Measurements from ENCODE around the gene MYB. TPM values are rescaled to one million over a fixed set of nuclear protein-coding genes. Genes with fewer than 3 reads are reported as not detected.

Gene MYB
- total and polyA plus RNA-seq, 2 donors (not counting 1 experiment from before 2014, with no cell fraction given) = under 0.01 to 0.16 TPM

DNA sequence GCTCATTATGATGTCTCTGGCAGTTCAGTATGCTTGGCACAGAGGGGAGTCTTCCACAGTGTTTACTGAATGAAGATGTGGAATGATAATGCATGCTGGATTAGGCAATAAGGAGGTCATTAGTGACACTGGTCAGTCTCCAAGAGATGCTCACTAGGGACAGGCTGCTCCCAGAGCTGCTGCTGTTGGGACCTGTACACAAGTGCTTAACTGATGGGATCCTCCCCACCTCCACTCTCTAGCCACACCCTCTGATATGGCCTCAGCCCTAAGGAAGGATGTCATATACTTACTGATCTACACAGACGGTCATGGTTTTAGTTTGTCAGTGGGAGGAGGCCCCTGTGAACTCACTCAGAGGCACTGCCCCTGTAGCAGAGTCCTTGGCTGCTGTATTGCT, 73.4 kb downstream of the MYB start:
- Histone ChIP-seq H3K36me3 (ENCODE audit: control insufficient read depth, insufficient read depth, low read length) (no peaks in the 10 kb centered on the region), H3K4me1 (ENCODE audit: control insufficient read depth, extremely low read depth, insufficient read depth, low read length) (no peaks in the 10 kb centered on the region), H3K27me3 (ENCODE audit: control insufficient read depth, insufficient read depth, low read length) (no peaks in the 10 kb centered on the region), H3K27ac (ENCODE audit: insufficient read depth, low read length) (no peak overlapping the region), H3K4me2 (ENCODE audit: extremely low read depth, insufficient read depth, low read length) (no peak overlapping the region), H3K79me2 (ENCODE audit: control insufficient read depth, insufficient read depth, low read length) (no peaks in the 10 kb centered on the region), H4K20me1 (ENCODE audit: control insufficient read depth, extremely low read depth, insufficient read depth, low read length) (no peaks in the 10 kb centered on the region), H3K9ac (ENCODE audit: insufficient read depth, low read length) (no peak overlapping the region), H2AFZ (ENCODE audit: low read length) (no peak overlapping the region), H3K9me3 (ENCODE audit: control insufficient read depth, insufficient read depth, low read depth, low read length) (no peaks in the 10 kb centered on the region), H3K4me3 (replicated peaks in 1 of 4; ENCODE audit: control extremely low read depth in 1 of 4, insufficient read depth in 1 of 4, low read depth in 3 of 4, low read length in 4 of 4) (no peak overlapping the region)
- DNase-seq (ENCODE audit: low read depth in 2 of 2) = no peak
- TF ChIP-seq CTCF (conservative IDR thresholded peaks at IDR 0.05 in 1 of 2, IDR thresholded peaks at IDR 0.05 in 1 of 2; ENCODE audit: low read depth in 1 of 2, low read length in 2 of 2) (no peak), EZH2 (IDR thresholded peaks at IDR 0.05; ENCODE audit: low read length, missing control alignments) (no peak)

DNA sequence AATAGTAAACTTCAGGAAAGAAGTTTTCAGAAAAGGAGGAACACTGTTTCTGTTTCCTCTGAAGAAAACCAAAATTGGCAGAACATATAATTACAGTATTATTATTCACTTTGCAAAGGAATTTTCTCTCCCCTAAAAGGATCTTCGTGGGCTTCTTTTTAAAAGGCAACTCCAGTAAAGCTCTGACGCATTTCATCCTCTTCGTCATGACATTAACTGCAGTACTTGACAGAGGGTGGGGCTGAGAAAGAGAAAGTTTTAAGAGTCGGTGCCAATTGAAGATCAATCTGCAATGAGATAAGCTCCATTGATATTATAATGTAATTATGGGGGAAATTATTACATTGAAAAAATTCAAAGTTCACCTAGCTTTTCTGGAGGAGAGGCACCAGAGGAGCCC, 75.8 kb downstream of the MYB start:
- no peak for DNase-seq (ENCODE audit: low read depth in 2 of 2)
- H3K4me1 ChIP-seq (ENCODE audit: control insufficient read depth, extremely low read depth, insufficient read depth, low read length) = no peaks in the 10 kb centered on the region
- H2AFZ ChIP-seq (ENCODE audit: low read length) = no peak overlapping the region
- no peaks in the 10 kb centered on the region for H3K9me3 ChIP-seq (ENCODE audit: control insufficient read depth, insufficient read depth, low read depth, low read length)
- H3K4me3 ChIP-seq (replicated peaks in 1 of 4; ENCODE audit: control extremely low read depth in 1 of 4, insufficient read depth in 1 of 4, low read depth in 3 of 4, low read length in 4 of 4) = no peak overlapping the region
- H3K79me2 ChIP-seq (ENCODE audit: control insufficient read depth, insufficient read depth, low read length) = no peaks in the 10 kb centered on the region
- TF ChIP-seq CTCF (conservative IDR thresholded peaks at IDR 0.05 in 1 of 2, IDR thresholded peaks at IDR 0.05 in 1 of 2; ENCODE audit: low read depth in 1 of 2, low read length in 2 of 2) (no peak), EZH2 (IDR thresholded peaks at IDR 0.05; ENCODE audit: low read length, missing control alignments) (no peak)
- H3K4me2 ChIP-seq (ENCODE audit: extremely low read depth, insufficient read depth, low read length) = no peak overlapping the region
- no peaks in the 10 kb centered on the region for H4K20me1 ChIP-seq (ENCODE audit: control insufficient read depth, extremely low read depth, insufficient read depth, low read length)
- H3K9ac ChIP-seq (ENCODE audit: insufficient read depth, low read length) = no peak overlapping the region
- H3K36me3 ChIP-seq (ENCODE audit: control insufficient read depth, insufficient read depth, low read length) = no peaks in the 10 kb centered on the region
- no peak overlapping the region for H3K27ac ChIP-seq (ENCODE audit: insufficient read depth, low read length)
- no peaks in the 10 kb centered on the region for H3K27me3 ChIP-seq (ENCODE audit: control insufficient read depth, insufficient read depth, low read length)

GRCh38 chr6:135257631-135258405, 76.7 kb downstream of the MYB start:
- H3K4me1 ChIP-seq (ENCODE audit: control insufficient read depth, extremely low read depth, insufficient read depth, low read length) = no peaks in the 10 kb centered on the region
- H3K4me2 ChIP-seq (ENCODE audit: extremely low read depth, insufficient read depth, low read length) = no peak overlapping the region
- H2AFZ ChIP-seq (ENCODE audit: low read length) = no peak overlapping the region
- H3K4me3 ChIP-seq (replicated peaks in 1 of 4; ENCODE audit: control extremely low read depth in 1 of 4, insufficient read depth in 1 of 4, low read depth in 3 of 4, low read length in 4 of 4) = no peak overlapping the region
- no peak overlapping the region for H3K27ac ChIP-seq (ENCODE audit: insufficient read depth, low read length)
- H3K9me3 ChIP-seq (ENCODE audit: control insufficient read depth, insufficient read depth, low read depth, low read length) = no peaks in the 10 kb centered on the region
- TF ChIP-seq EZH2 (IDR thresholded peaks at IDR 0.05; ENCODE audit: low read length, missing control alignments) (no peak), CTCF (conservative IDR thresholded peaks at IDR 0.05 in 1 of 2, IDR thresholded peaks at IDR 0.05 in 1 of 2; ENCODE audit: low read depth in 1 of 2, low read length in 2 of 2) (peak in 1 of 2 donors; percentile 12)
- H3K27me3 ChIP-seq (ENCODE audit: control insufficient read depth, insufficient read depth, low read length) = no peaks in the 10 kb centered on the region
- no peaks in the 10 kb centered on the region for H4K20me1 ChIP-seq (ENCODE audit: control insufficient read depth, extremely low read depth, insufficient read depth, low read length)
- peak in 1 of 2 donors; percentile 11 for DNase-seq (ENCODE audit: low read depth in 2 of 2)
- no peaks in the 10 kb centered on the region for H3K79me2 ChIP-seq (ENCODE audit: control insufficient read depth, insufficient read depth, low read length)
- H3K36me3 ChIP-seq (ENCODE audit: control insufficient read depth, insufficient read depth, low read length) = no peaks in the 10 kb centered on the region
- no peak overlapping the region for H3K9ac ChIP-seq (ENCODE audit: insufficient read depth, low read length)

Measured in fibroblast of lung (primary cell).